WTC11 (cell line): Measurements from ENCODE around the gene FEN1. TPM values are rescaled to one million over a fixed set of nuclear protein-coding genes. Genes with fewer than 3 reads are reported as not detected.

ENCODE experiments used
- ATAC-seq: fragments of 200-7000 bp; cut with Tn5 transposase; 2 replicates; pipeline ENCODE4 v1.10.0; 2021; ENCODE audit warnings: mild to moderate bottlenecking, moderate library complexity
- CTCF ChIA-PET: fragments of 300-600 bp; sonication (Branson Sonifier 250); formaldehyde crosslinking; loops from one replicate; lab custom pipeline; 2021; ENCODE audit warnings: antibody characterized with exemption; lab: Charles Lee
- POLR2A ChIA-PET: fragments of 350-600 bp; sonication (Branson Sonifier 250); formaldehyde crosslinking; loops from one replicate; lab custom pipeline; 2021; ENCODE audit warnings: antibody characterized with exemption; lab: Charles Lee
- DNase-seq: peaks from one replicate; pipeline ENCODE4 v3.0.0; 2021; ENCODE audit warnings: low spot score
- H3K27ac Mint-ChIP-seq: 2 replicates; pipeline ENCODE4 v1.8.0; 2021; ENCODE audit warnings: mixed read lengths
- H3K27me3 Mint-ChIP-seq: 2 replicates; pipeline ENCODE4 v1.8.0; 2021; ENCODE audit warnings: low read depth, mild to moderate bottlenecking, moderate library complexity, mixed read lengths
- H3K36me3 Mint-ChIP-seq: 2 replicates; pipeline ENCODE4 v1.8.0; 2021; ENCODE audit warnings: mixed read lengths
- H3K4me1 Mint-ChIP-seq: 2 replicates; pipeline ENCODE4 v1.8.0; 2022; ENCODE audit warnings: mixed read lengths
- H3K4me3 Mint-ChIP-seq: 2 replicates; pipeline ENCODE4 v1.8.0; 2021; ENCODE audit warnings: mild to moderate bottlenecking, moderate library complexity, mixed read lengths
- H3K9me3 Mint-ChIP-seq: 2 replicates; pipeline ENCODE4 v1.8.0; 2021; ENCODE audit warnings: mixed read lengths
- ATF1 ChIP-seq: sonication (generic); formaldehyde crosslinking; IDR thresholded peaks from 2 replicates; pipeline ENCODE4 v1.8.1; 2023; ENCODE audit warnings: mild to moderate bottlenecking, moderate library complexity, missing genetic modification reagents
- CREB1 ChIP-seq: sonication (generic); formaldehyde crosslinking; IDR thresholded peaks from 2 replicates; pipeline ENCODE4 v1.8.0; 2023; ENCODE audit warnings: mild to moderate bottlenecking, missing genetic modification reagents
- CTCF ChIP-seq: fragments of 200-600 bp; IDR thresholded peaks from 2 replicates; pipeline ENCODE4 v1.8.0; 2022; ENCODE audit warnings: antibody characterized with exemption
- E2F4 ChIP-seq: sonication (generic); formaldehyde crosslinking; IDR thresholded peaks from 2 replicates; pipeline ENCODE4 v1.8.1; 2022; ENCODE audit warnings: low read depth, mild to moderate bottlenecking, moderate library complexity, missing genetic modification reagents, borderline replicate concordance
- FOXK1 ChIP-seq: sonication (generic); formaldehyde crosslinking; IDR thresholded peaks from 2 replicates; pipeline ENCODE4 v1.8.0; 2022; ENCODE audit warnings: mild to moderate bottlenecking, moderate library complexity, missing genetic modification reagents
- GTF2I ChIP-seq: fragments of 250-450 bp; sonication (Bioruptor Pico); conservative IDR thresholded peaks from 2 replicates; pipeline ENCODE4 v1.4.0; 2021; ENCODE audit warnings: mild to moderate bottlenecking
- NFYB ChIP-seq: sonication (generic); formaldehyde crosslinking; conservative IDR thresholded peaks from 2 replicates; pipeline ENCODE4 v1.8.0; 2022; ENCODE audit warnings: low read depth, missing genetic modification reagents
- NR1H2 ChIP-seq: sonication (generic); formaldehyde crosslinking; IDR thresholded peaks from 2 replicates; pipeline ENCODE4 v1.9.0; 2021; ENCODE audit warnings: mild to moderate bottlenecking, moderate library complexity, missing genetic modification reagents
- NR3C1 ChIP-seq: sonication (generic); formaldehyde crosslinking; conservative IDR thresholded peaks from 2 replicates; pipeline ENCODE4 v1.8.1; 2023; ENCODE audit warnings: low read depth, mild to moderate bottlenecking, missing genetic modification reagents
- PRDM15 ChIP-seq: sonication (generic); formaldehyde crosslinking; IDR thresholded peaks from 2 replicates; pipeline ENCODE4 v1.8.0; 2022; ENCODE audit warnings: missing genetic modification reagents
- RELA ChIP-seq: sonication (generic); formaldehyde crosslinking; IDR thresholded peaks from 2 replicates; pipeline ENCODE4 v1.8.1; 2022; ENCODE audit warnings: missing genetic modification reagents, mild to moderate bottlenecking, borderline replicate concordance
- RORB ChIP-seq: fragments of 250-450 bp; sonication (Bioruptor Pico); IDR thresholded peaks from 2 replicates; pipeline ENCODE4 v1.9.0; 2021; ENCODE audit warnings: mild to moderate bottlenecking
- SP1 ChIP-seq: sonication (generic); formaldehyde crosslinking; conservative IDR thresholded peaks from 2 replicates; pipeline ENCODE4 v1.8.1; 2022; ENCODE audit warnings: missing genetic modification reagents
- ZBTB43 ChIP-seq: sonication (generic); formaldehyde crosslinking; IDR thresholded peaks from 2 replicates; pipeline ENCODE4 v1.8.1; 2023; ENCODE audit warnings: mild to moderate bottlenecking, missing genetic modification reagents
- ZNF138 ChIP-seq: sonication (generic); formaldehyde crosslinking; conservative IDR thresholded peaks from 2 replicates; pipeline ENCODE4 v1.8.1; 2022; ENCODE audit warnings: mild to moderate bottlenecking, moderate library complexity, missing genetic modification reagents
- ZNF532 ChIP-seq: fragments of 250-450 bp; sonication (Bioruptor Pico); IDR thresholded peaks from 2 replicates; pipeline ENCODE4 v1.9.0; 2021; ENCODE audit warnings: mild to moderate bottlenecking, borderline replicate concordance
- total RNA-seq: library from RNA; stranded (reverse); gene quantifications from 3 replicates; pipeline ENCODE4 v1.2.3, GENCODE V29; 2021

Gene FEN1
- total RNA-seq, 1 experiment from 2014 or later: 96.3 TPM

- CTCF ChIA-PET: interaction anchor here (0.9 to 3.5 kb wide), 5 partner anchors 9 to 83 kb away, joined by 3 to 16 read pairs (median 5); partner anchors contain the start of gene MYRF
- no peak overlapping the region for H3K4me3 Mint-ChIP-seq
Observed at GRCh38 chr11:61762223-61762615, 30.5 kb upstream of the FEN1 start.

More at GRCh38 chr11:61762223-61762615, 30.5 kb upstream of the FEN1 start:
- POLR2A ChIA-PET: interaction anchor here (0.6 kb wide), 1 partner anchor 53 kb away, joined by 3 read pairs; no protein-coding TSS in a partner anchor
- peaks cover 3% of the 10 kb centered on the region; the same call in 1 of the 2 replicates for H3K27me3 Mint-ChIP-seq
- TF ChIP-seq NR1H2 (CRISPR knock-in tag) (no peak), RORB (CRISPR knock-in tag) (no peak), GTF2I (no peak), NFYB (CRISPR knock-in tag) (no peak), SP1 (no peak), CREB1 (CRISPR knock-in tag) (no peak), E2F4 (CRISPR knock-in tag) (no peak), FOXK1 (CRISPR knock-in tag) (no peak), PRDM15 (CRISPR knock-in tag) (no peak), ZBTB43 (CRISPR knock-in tag) (no peak), ZNF138 (CRISPR knock-in tag) (no peak), ATF1 (CRISPR knock-in tag) (no peak), NR3C1 (CRISPR knock-in tag) (no peak), RELA (CRISPR knock-in tag) (no peak), ZNF532 (CRISPR knock-in tag) (no peak), CTCF (no peak)
- H3K27ac Mint-ChIP-seq: no peak overlapping the region
- DNase-seq (no peak), ATAC-seq (no peak)
- peaks cover 11% of the 10 kb centered on the region for H3K4me1 Mint-ChIP-seq
- H3K36me3 Mint-ChIP-seq: no peaks in the 10 kb centered on the region
- no peaks in the 10 kb centered on the region for H3K9me3 Mint-ChIP-seq
